T-helper 17 cell (primary cell): ENCODE data around the gene ZNF677. TPM values are rescaled to one million over a fixed set of nuclear protein-coding genes. Genes with fewer than 3 reads are reported as not detected.

Experiments
- total RNA-seq, 4 donors: library from RNA in 2 of 4; stranded (reverse) in 2 of 4; gene quantifications; one replicate each; pipeline ENCODE4 v1.2.3 and lab custom pipeline; 2022 to 2026

ZNF677 gene
- total RNA-seq, 2 donors from 2014 or later, result 0.94 to 5.7 TPM

Other genes starting within 250 kb of the ZNF677 start
- gene ERVV-1, start 241.0 kb downstream of the ZNF677 start, total RNA-seq, result not detected
- gene ERVV-2, start 210.1 kb downstream of the ZNF677 start, total RNA-seq, result not detected
- 10 to 100 TPM; 31.2 to 34.1 TPM for gene ZNF160, start 151.5 kb downstream of the ZNF677 start, total RNA-seq
- under 1 TPM in 1 of 2 donors, not detected in 1; 0.62 TPM for gene ZNF415, start 122.0 kb downstream of the ZNF677 start, total RNA-seq
- 1 to 10 TPM; 1.8 to 1.9 TPM for gene ZNF347, start 95.8 kb downstream of the ZNF677 start, total RNA-seq
- gene ZNF665, start 61.5 kb downstream of the ZNF677 start, total RNA-seq, result 1 to 10 TPM in 1 of 2 donors, under 1 TPM in 1; 0.78 to 2.4 TPM
- not detected for gene VN1R2, start 3.4 kb upstream of the ZNF677 start, total RNA-seq
- gene VN1R4, start 12.8 kb upstream of the ZNF677 start, total RNA-seq, result not detected
- 1 to 10 TPM; 6.5 to 6.9 TPM for gene ZNF845, start 78.9 kb upstream of the ZNF677 start, total RNA-seq
- 10 to 100 TPM; 11.1 to 14.3 TPM for gene ZNF525, start 110.8 kb upstream of the ZNF677 start, total RNA-seq
- 1 to 10 TPM; 6.7 to 7.7 TPM for gene ZNF765, start 140.3 kb upstream of the ZNF677 start, total RNA-seq
- gene ZNF761, start 177.1 kb upstream of the ZNF677 start, total RNA-seq, result 1 to 10 TPM; 5.7 to 7.8 TPM
- 1 to 10 TPM; 1.3 to 3.6 TPM for gene ZNF813, start 212.9 kb upstream of the ZNF677 start, total RNA-seq